Spleen (tissue), 7 donors: ENCODE results near the gene MOB3B.

Source experiments
- CTCF ChIP-seq, 11 experiments: fragments of 200-600 bp in 7 of 11; fragments of 450-650 bp in 4 of 11; sonication (generic) in 4 of 11; IDR thresholded peaks in 8 of 11; conservative IDR thresholded peaks in 3 of 11; 1 replicate in 7 of 11; 2 replicates in 4 of 11; pipeline versions ENCODE4 v1.4.0 to v1.8.0; 2016 to 2021; ENCODE audit warnings: antibody characterized with exemption in 11 of 11, inconsistent platforms in 4 of 11, mild to moderate bottlenecking in 1 of 11
- POLR2A ChIP-seq, 3 donors: fragments of 450-650 bp; IDR thresholded peaks; one replicate each; pipeline ENCODE4 v1.5.1; 2017; ENCODE audit warnings: antibody characterized with exemption in 3 of 3, mild to moderate bottlenecking in 1 of 3
- POLR2AphosphoS5 ChIP-seq, 3 donors: sonication (generic); formaldehyde crosslinking; IDR thresholded peaks; one replicate each; pipeline ENCODE4 v1.5.1; 2017; ENCODE audit warnings: antibody characterized with exemption in 3 of 3
- donor health status: DM: no; HTN: no; CAD: no; lungs with moderate emphysema.
- donor health status: DM: no; HTN: no; CAD: no.
- donor health status: DM: no; HTN: no; CAD: no.

GRCh38 chr9:27422279-27422834 is 107.3 kb downstream of the MOB3B start:
- TF ChIP-seq POLR2A (IDR thresholded peaks at IDR 0.05) (no peak), CTCF (IDR thresholded peaks at IDR 0.05 in 8 of 11, conservative IDR thresholded peaks at IDR 0.05 in 3 of 11) (no peak), POLR2AphosphoS5 (IDR thresholded peaks at IDR 0.05) (no peak)
